ENCODE results near the gene MSI2. TPM values are rescaled to one million over a fixed set of nuclear protein-coding genes. Genes with fewer than 3 reads are reported as not detected.

MSI2 gene

DNA sequence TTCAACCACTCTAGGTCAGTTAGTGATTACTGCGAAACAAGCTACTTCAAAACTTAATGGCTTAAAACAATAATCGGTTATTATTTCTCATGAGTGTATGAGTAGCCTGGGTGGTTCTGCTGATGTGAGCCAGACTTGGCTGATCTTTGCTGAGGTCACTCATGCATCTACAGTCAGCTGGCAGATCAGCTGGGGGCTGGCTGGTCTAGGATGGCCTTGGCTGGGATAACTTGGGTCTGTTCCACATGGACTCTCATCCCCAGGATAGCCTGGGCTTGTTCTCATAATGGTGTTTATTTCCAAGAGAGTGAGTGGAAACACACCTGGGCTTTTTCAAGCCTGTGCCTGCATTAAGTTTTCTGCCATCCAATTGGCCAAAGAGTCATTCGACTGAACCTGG is 475.7 kb downstream of the MSI2 start:
- Histone ChIP-seq H2BK15ac (ENCODE audit: low read length) (no peak overlapping the region), H3K9ac (ENCODE audit: low read depth, low read length, poor library complexity) (no peak overlapping the region), H2AFZ (ENCODE audit: low read length) (no peak overlapping the region), H3K79me1 (ENCODE audit: low read depth, low read length) (no peaks in the 10 kb centered on the region), H3K14ac (ENCODE audit: low read length) (no peak overlapping the region), H3K4me2 (ENCODE audit: insufficient read depth, low read length, poor library complexity, severe bottlenecking) (no peak overlapping the region), H3K18ac (ENCODE audit: low read length) (no peak overlapping the region), H3K4me3 (ENCODE audit: low read length in 2 of 2) (no peak overlapping the region), H3K23ac (ENCODE audit: low read depth, low read length, poor library complexity) (no peak overlapping the region), H3K4me1 (ENCODE audit: control insufficient read depth in 2 of 2, insufficient read depth in 1 of 2, low read depth in 1 of 2, low read length in 2 of 2) (no peaks in the 10 kb centered on the region), H4K91ac (ENCODE audit: low read depth, low read length, poor library complexity) (no peak overlapping the region), H3K36me3 (replicated peaks in 1 of 2; ENCODE audit: control insufficient read depth in 2 of 2, insufficient read depth in 2 of 2, low read length in 2 of 2) (no peaks in the 10 kb centered on the region), H2BK120ac (ENCODE audit: low read depth, low read length) (no peak overlapping the region), H2AK5ac (ENCODE audit: low read depth, low read length) (no peak overlapping the region), H3K9me3 (replicated peaks in 1 of 2; ENCODE audit: control insufficient read depth in 2 of 2, insufficient read depth in 1 of 2, low read depth in 1 of 2, low read length in 2 of 2) (no peaks in the 10 kb centered on the region), H2BK5ac (ENCODE audit: low read length) (no peak overlapping the region), H3K27ac (replicated peaks; ENCODE audit: low read length) (no peak overlapping the region), H3K4ac (ENCODE audit: low read length) (no peak overlapping the region), H4K8ac (ENCODE audit: low read depth, low read length) (no peak overlapping the region), H3K27me3 (ENCODE audit: control insufficient read depth in 3 of 3, insufficient read depth in 3 of 3, low read depth in 1 of 3, low read length in 3 of 3) (no peaks in the 10 kb centered on the region), H2BK12ac (ENCODE audit: low read length) (no peak overlapping the region)
- no peak for DNase-seq (ENCODE audit: low spot score)
- WGBS, 2 donors (ENCODE audit: extremely low coverage in 2 of 2, insufficient read length in 2 of 2, insufficient replicate concordance in 1 of 2) = no CpG with 5 or more reads among the region's 3 CpGs

DNA sequence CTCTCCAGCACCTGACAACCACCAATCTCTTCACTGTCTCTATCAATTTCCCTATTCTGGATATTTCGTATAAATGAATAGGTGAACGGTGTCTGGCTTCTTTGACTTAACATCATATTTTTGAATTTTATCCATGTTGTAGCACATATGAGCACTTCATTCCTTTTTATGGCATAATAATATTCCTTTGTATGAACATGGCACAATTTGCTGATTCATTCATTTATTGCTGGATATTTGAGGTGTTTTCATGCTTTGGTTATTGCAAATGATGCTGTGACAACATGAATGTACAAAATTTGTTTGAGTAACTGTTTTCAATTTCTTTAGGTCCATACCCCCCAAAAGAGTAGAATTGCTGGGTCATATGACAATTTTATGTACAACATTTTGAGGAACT is 476.8 kb downstream of the MSI2 start:
- Histone ChIP-seq H3K4me2 (ENCODE audit: insufficient read depth, low read length, poor library complexity, severe bottlenecking) (no peak overlapping the region), H4K91ac (ENCODE audit: low read depth, low read length, poor library complexity) (no peak overlapping the region), H2AFZ (ENCODE audit: low read length) (no peak overlapping the region), H2BK5ac (ENCODE audit: low read length) (no peak overlapping the region), H3K18ac (ENCODE audit: low read length) (no peak overlapping the region), H2BK12ac (ENCODE audit: low read length) (no peak overlapping the region), H3K79me1 (ENCODE audit: low read depth, low read length) (no peaks in the 10 kb centered on the region), H3K9me3 (replicated peaks in 1 of 2; ENCODE audit: control insufficient read depth in 2 of 2, insufficient read depth in 1 of 2, low read depth in 1 of 2, low read length in 2 of 2) (no peaks in the 10 kb centered on the region), H2BK120ac (ENCODE audit: low read depth, low read length) (no peak overlapping the region), H3K4ac (ENCODE audit: low read length) (no peak overlapping the region), H3K14ac (ENCODE audit: low read length) (no peak overlapping the region), H3K23ac (ENCODE audit: low read depth, low read length, poor library complexity) (no peak overlapping the region), H2BK15ac (ENCODE audit: low read length) (no peak overlapping the region), H4K8ac (ENCODE audit: low read depth, low read length) (no peak overlapping the region), H2AK5ac (ENCODE audit: low read depth, low read length) (no peak overlapping the region), H3K4me1 (ENCODE audit: control insufficient read depth in 2 of 2, insufficient read depth in 1 of 2, low read depth in 1 of 2, low read length in 2 of 2) (no peaks in the 10 kb centered on the region), H3K9ac (ENCODE audit: low read depth, low read length, poor library complexity) (no peak overlapping the region), H3K36me3 (replicated peaks in 1 of 2; ENCODE audit: control insufficient read depth in 2 of 2, insufficient read depth in 2 of 2, low read length in 2 of 2) (no peaks in the 10 kb centered on the region), H3K27me3 (ENCODE audit: control insufficient read depth in 3 of 3, insufficient read depth in 3 of 3, low read depth in 1 of 3, low read length in 3 of 3) (no peaks in the 10 kb centered on the region), H3K27ac (replicated peaks; ENCODE audit: low read length) (no peak overlapping the region), H3K4me3 (ENCODE audit: low read length in 2 of 2) (no peak overlapping the region)
- no CpG with 5 or more reads among the region's 2 CpGs for WGBS, 2 donors (ENCODE audit: extremely low coverage in 2 of 2, insufficient read length in 2 of 2, insufficient replicate concordance in 1 of 2)
- DNase-seq (ENCODE audit: low spot score) = no peak

Small RNA genes within 50 kb of the gene (small RNA-seq; reads per million reads assigned to genes)
- gene RN7SL449P (ENCODE audit: insufficient read depth) (not detected), gene RNU7-134P (ENCODE audit: insufficient read depth) (not detected)

Data from neuronal stem cell (in vitro differentiated cells).